MM.1S (cell line): Measurements from ENCODE around the gene AADACL4.

Source experiments
- DNase-seq: peaks from one replicate; pipeline ENCODE4 v3.0.0-alpha.2; 2015
- H2AFZ ChIP-seq: fragments of 300-600 bp; sonication (generic); 2 replicates; pipeline ENCODE4 v1.6.0; 2016; ENCODE audit warnings: antibody characterized with exemption, low read length
- H3F3A ChIP-seq: fragments of 300-600 bp; sonication (generic); 2 replicates; pipeline ENCODE4 v1.6.1; 2016; ENCODE audit warnings: mild to moderate bottlenecking, antibody characterized with exemption, low read length, moderate library complexity, mixed read lengths; ENCODE audit not compliant: insufficient read depth
- H3K27ac ChIP-seq: fragments of 300-600 bp; sonication (generic); 2 replicates; pipeline ENCODE4 v1.5.1; 2016; ENCODE audit warnings: mild to moderate bottlenecking, low read length
- H3K27me3 ChIP-seq: fragments of 300-600 bp; sonication (generic); replicated peaks from 2 replicates; pipeline ENCODE4 v1.6.0; 2016; ENCODE audit warnings: low read length; ENCODE audit not compliant: insufficient read depth
- H3K36me3 ChIP-seq: fragments of 300-600 bp; sonication (generic); replicated peaks from 2 replicates; pipeline ENCODE4 v1.6.1; 2016; ENCODE audit warnings: mild to moderate bottlenecking, low read length, mixed read lengths; ENCODE audit not compliant: insufficient read depth
- H3K4me1 ChIP-seq: fragments of 300-600 bp; sonication (generic); 2 replicates; pipeline ENCODE4 v1.6.1; 2016; ENCODE audit warnings: low read length, mixed read lengths
- H3K4me2 ChIP-seq: fragments of 300-600 bp; sonication (generic); 2 replicates; pipeline ENCODE4 v1.6.0; 2016; ENCODE audit warnings: low read depth, low read length
- H3K4me3 ChIP-seq: fragments of 300-600 bp; sonication (generic); 2 replicates; pipeline ENCODE4 v1.5.1; 2016; ENCODE audit warnings: low read length, mixed read lengths
- H3K79me2 ChIP-seq: fragments of 300-600 bp; sonication (generic); 2 replicates; pipeline ENCODE4 v1.6.1; 2016; ENCODE audit warnings: mixed run types, low read length, mixed read lengths
- H3K9ac ChIP-seq: fragments of 300-600 bp; sonication (generic); 2 replicates; pipeline ENCODE4 v1.6.1; 2016; ENCODE audit warnings: low read length, mixed read lengths
- H3K9me2 ChIP-seq: fragments of 300-600 bp; sonication (generic); replicated peaks from 2 replicates; pipeline ENCODE4 v1.6.1; 2016; ENCODE audit warnings: mild to moderate bottlenecking, low read length, mixed read lengths; ENCODE audit not compliant: insufficient read depth
- H3K9me3 ChIP-seq: fragments of 300-600 bp; sonication (generic); replicated peaks from 2 replicates; pipeline ENCODE4 v1.6.1; 2016; ENCODE audit warnings: mild to moderate bottlenecking, low read length, mixed read lengths; ENCODE audit not compliant: insufficient read depth
- H4K20me1 ChIP-seq: fragments of 300-600 bp; sonication (generic); 2 replicates; pipeline ENCODE4 v1.6.1; 2016; ENCODE audit warnings: mild to moderate bottlenecking, low read length, moderate library complexity, mixed read lengths; ENCODE audit not compliant: insufficient read depth
- CTCF ChIP-seq: fragments of 300-600 bp; sonication (generic); IDR thresholded peaks from 2 replicates; pipeline ENCODE4 v1.5.1; 2016; ENCODE audit warnings: antibody characterized with exemption, low read length, mixed read lengths
- EZH2 ChIP-seq: fragments of 300-600 bp; sonication (generic); optimal IDR thresholded peaks from 2 replicates; pipeline ENCODE3; 2017; ENCODE audit warnings: low read depth, mild to moderate bottlenecking, antibody characterized with exemption, low read length, mixed read lengths
- EZH2phosphoT487 ChIP-seq: fragments of 300-600 bp; sonication (generic); IDR thresholded peaks from 2 replicates; pipeline ENCODE4 v1.6.1; 2018; ENCODE audit warnings: antibody characterized with exemption, low read length

AADACL4 gene

GRCh38 chr1:12643785-12644184 lies at the start of gene AADACL4:
AADACL4 (plus strand) TSS chr1:12644085; CDS start chr1:12644547, 462 bp downstream.
- Histone ChIP-seq H3K79me2 (no peaks in the 10 kb centered on the region), H2AFZ (no peak within 1 kb of the TSS), H4K20me1 (no peaks in the 10 kb centered on the region), H3K9me2 (no peaks in the 10 kb centered on the region), H3K27me3 (peaks cover 6% of the 10 kb centered on the region), H3K9me3 (no peaks in the 10 kb centered on the region), H3K4me3 (no peak within 1 kb of the TSS), H3K36me3 (no peaks in the 10 kb centered on the region), H3K4me1 (no peaks in the 10 kb centered on the region), H3K27ac (no peak within 1 kb of the TSS), H3K9ac (no peak within 1 kb of the TSS), H3K4me2 (no peak within 1 kb of the TSS), H3F3A (no peaks in the 10 kb centered on the region)
- TF ChIP-seq EZH2phosphoT487 (no peak), CTCF (no peak), EZH2 (no peak)
- DNase-seq = no peak

- DNase-seq = no peak
- no peak overlapping the region for H3K9ac ChIP-seq
- no peaks in the 10 kb centered on the region for H3K9me3 ChIP-seq
- no peak overlapping the region for H3K4me2 ChIP-seq
- H3K9me2 ChIP-seq = no peaks in the 10 kb centered on the region
- no peak overlapping the region for H3K27ac ChIP-seq
- no peaks in the 10 kb centered on the region for H3K36me3 ChIP-seq
- H3K4me3 ChIP-seq = no peak overlapping the region
- no peaks in the 10 kb centered on the region for H3F3A ChIP-seq
- no peaks in the 10 kb centered on the region for H3K79me2 ChIP-seq
- no peak overlapping the region for H2AFZ ChIP-seq
- TF ChIP-seq EZH2 (no peak), CTCF (no peak), EZH2phosphoT487 (no peak)
- peaks cover 14% of the 10 kb centered on the region for H3K27me3 ChIP-seq
- H4K20me1 ChIP-seq = no peaks in the 10 kb centered on the region
- H3K4me1 ChIP-seq = no peaks in the 10 kb centered on the region
Measured at GRCh38 chr1:12594490-12594889, 49.4 kb upstream of the AADACL4 start.

- Histone ChIP-seq H3K4me2 (no peak overlapping the region), H3K9me3 (no peaks in the 10 kb centered on the region), H3K9me2 (no peaks in the 10 kb centered on the region), H3K27ac (no peak overlapping the region), H2AFZ (no peak overlapping the region), H3K36me3 (no peaks in the 10 kb centered on the region), H3K9ac (no peak overlapping the region), H3K4me3 (no peak overlapping the region), H3K27me3 (peaks cover 14% of the 10 kb centered on the region), H3K79me2 (no peaks in the 10 kb centered on the region), H4K20me1 (no peaks in the 10 kb centered on the region), H3K4me1 (no peaks in the 10 kb centered on the region), H3F3A (no peaks in the 10 kb centered on the region)
- no peak for DNase-seq
- no peak for TF ChIP-seq EZH2
- no peak for TF ChIP-seq EZH2phosphoT487
- no peak for TF ChIP-seq CTCF
Measured at GRCh38 chr1:12594966-12595756, 48.7 kb upstream of the AADACL4 start.
